K562 (cell line): ENCODE results near the gene TMEM38B. TPM values are rescaled to one million over a fixed set of nuclear protein-coding genes. Genes with fewer than 3 reads are reported as not detected.

Experiments used
- ATAC-seq: fragments of 200-7000 bp; cut with Tn5 transposase; 3 replicates; pipeline ENCODE4 v1.9.1; 2020; ENCODE audit warnings: moderate library complexity
- BruUV-seq: library from RNA; stranded (reverse); fragments of 400-500 nt; replicated peaks from 2 replicates; lab custom pipeline; 2021; lab: Mats Ljungman, UMichigan
- CTCF ChIA-PET: fragments of 300-600 bp; formaldehyde crosslinking; extraction: SDS; loops from one replicate; lab custom pipeline; 2021; ENCODE audit warnings: low intra/inter-chr PET ratio; lab: Yijun Ruan, JAX
- POLR2A ChIA-PET: fragments of 300-600, 350-650 bp; sonication (Branson Sonifier 250); formaldehyde crosslinking; extraction: SDS; loops from one replicate; lab custom pipeline; 2021; ENCODE audit warnings: antibody characterized with exemption, inconsistent platforms; lab: Yijun Ruan, JAX
- DNase-seq, 4 experiments: peaks; one replicate each; pipeline versions ENCODE4 v3.0.0 to v3.0.0-alpha.2; 2011 to 2018; ENCODE audit warnings: low spot score in 3 of 4, mixed read lengths in 3 of 4; ENCODE audit errors: extremely low read depth in 1 of 4
- FAIRE-seq: peaks from 2 replicates; lab custom pipeline; 2011; peaks lifted over from hg19 to GRCh38; lab: Jason Lieb, UNC
- H2AFZ ChIP-seq: 2 replicates; pipeline ENCODE4 v1.6.0; 2011; ENCODE audit warnings: low read depth, low read length, control low read depth, inconsistent platforms
- H3K27ac ChIP-seq: fragments of 200-600 bp; 3 replicates; pipeline ENCODE4 v1.8.0; 2011; ENCODE audit warnings: low read depth, mild to moderate bottlenecking, control low read depth, inconsistent platforms, low read length, moderate library complexity, mixed read lengths; ENCODE audit errors: extremely low read depth
- H3K27me3 ChIP-seq, 2 experiments: fragments of 300-600 bp in 1 of 2; 2 replicates in 1 of 2; 3 replicates in 1 of 2; pipeline versions ENCODE4 v1.6.0 to v1.8.0; 2011; ENCODE audit warnings: inconsistent platforms in 2 of 2, low read length in 2 of 2, mild to moderate bottlenecking in 1 of 2, mixed read lengths in 1 of 2, moderate library complexity in 1 of 2; ENCODE audit not compliant: control insufficient read depth in 2 of 2, insufficient read depth in 2 of 2
- H3K36me3 ChIP-seq: fragments of 300-600 bp; 3 replicates; pipeline ENCODE4 v1.8.0; 2011; ENCODE audit warnings: mild to moderate bottlenecking, low read length, inconsistent platforms; ENCODE audit not compliant: control insufficient read depth, insufficient read depth
- H3K4me1 ChIP-seq, 2 experiments: fragments of 200-600 bp in 1 of 2; replicated peaks in 1 of 2; 2 replicates in 1 of 2; 3 replicates in 1 of 2; pipeline versions ENCODE4 v1.5.1 to v1.8.0; 2011; ENCODE audit warnings: inconsistent platforms in 2 of 2, low read length in 2 of 2, mild to moderate bottlenecking in 1 of 2, mixed read lengths in 1 of 2, moderate library complexity in 1 of 2; ENCODE audit not compliant: control insufficient read depth in 2 of 2, insufficient read depth in 2 of 2
- H3K4me2 ChIP-seq: 2 replicates; pipeline ENCODE4 v1.6.1; 2011; ENCODE audit warnings: low read length, control low read depth, inconsistent platforms, mixed read lengths; ENCODE audit not compliant: insufficient read depth
- H3K4me3 ChIP-seq: fragments of 200-600 bp; sonication (generic), shearing (Covaris generic); 2 replicates; pipeline ENCODE4 v1.5.1; 2016; ENCODE audit warnings: control low read depth, inconsistent platforms
- H3K79me2 ChIP-seq: fragments of 200-600 bp; 3 replicates; pipeline ENCODE4 v1.8.0; 2011; ENCODE audit warnings: low read length, inconsistent platforms; ENCODE audit not compliant: control insufficient read depth, insufficient read depth
- H3K9ac ChIP-seq, 2 experiments: 2 replicates each; pipeline versions ENCODE4 v1.6.0 to v1.6.1; 2011; ENCODE audit warnings: low read depth in 2 of 2, low read length in 2 of 2, control low read depth in 1 of 2, inconsistent platforms in 1 of 2, mild to moderate bottlenecking in 1 of 2, mixed read lengths in 1 of 2; ENCODE audit not compliant: insufficient read depth in 1 of 2
- H3K9me1 ChIP-seq: one replicate; pipeline ENCODE4 v1.6.0; 2011; ENCODE audit warnings: inconsistent platforms, mild to moderate bottlenecking, low read length, moderate library complexity; ENCODE audit not compliant: control insufficient read depth, insufficient read depth
- H3K9me3 ChIP-seq: replicated peaks from 2 replicates; pipeline ENCODE4 v1.5.1; 2011; ENCODE audit warnings: low read depth, low read length, inconsistent platforms; ENCODE audit not compliant: control insufficient read depth, insufficient read depth
- H4K20me1 ChIP-seq: replicated peaks from 2 replicates; pipeline ENCODE4 v1.6.1; 2011; ENCODE audit warnings: low read length, inconsistent platforms, mixed read lengths; ENCODE audit not compliant: control insufficient read depth, insufficient read depth
- ATF2 ChIP-seq: sonication (generic); formaldehyde crosslinking; IDR thresholded peaks from 2 replicates; pipeline ENCODE4 v1.8.1; 2022; ENCODE audit warnings: missing genetic modification reagents
- FOXK2 ChIP-seq, 2 experiments: fragments of 450-650 bp; IDR thresholded peaks in 1 of 2; conservative IDR thresholded peaks in 1 of 2; 2 replicates each; pipeline ENCODE4 v1.6.1; 2016; ENCODE audit warnings: low read depth in 2 of 2, mild to moderate bottlenecking in 1 of 2
- IRF2 ChIP-seq: sonication (generic); formaldehyde crosslinking; IDR thresholded peaks from 2 replicates; pipeline ENCODE4 v1.8.1; 2022; ENCODE audit warnings: mild to moderate bottlenecking, missing genetic modification reagents
- MCM5 ChIP-seq: fragments of 450-650 bp; IDR thresholded peaks from 2 replicates; pipeline ENCODE4 v1.6.1; 2016; ENCODE audit warnings: low read depth
- NKRF ChIP-seq: fragments of 450-650 bp; IDR thresholded peaks from 2 replicates; pipeline ENCODE4 v1.6.1; 2016; ENCODE audit warnings: borderline replicate concordance
- NR2F6 ChIP-seq: fragments of 450-650 bp; formaldehyde crosslinking; IDR thresholded peaks from 2 replicates; pipeline ENCODE4 v1.4.0; 2020; ENCODE audit warnings: mild to moderate bottlenecking
- REST ChIP-seq, 2 experiments: fragments of 450-650 bp; formaldehyde crosslinking in 1 of 2; IDR thresholded peaks; 2 replicates each; pipeline versions ENCODE4 v1.4.0 to v1.6.1; 2014 to 2020; ENCODE audit warnings: mild to moderate bottlenecking in 2 of 2, borderline replicate concordance in 1 of 2, low read depth in 1 of 2
- TFAP4 ChIP-seq: sonication (generic); formaldehyde crosslinking; IDR thresholded peaks from 2 replicates; pipeline ENCODE4 v1.8.0; 2022; ENCODE audit warnings: missing genetic modification reagents, mild to moderate bottlenecking, moderate library complexity, borderline replicate concordance
- WGBS: fragments of 100-300 bp; shearing (Covaris generic); methylation state at CpG from one replicate; pipeline ENCODE4 v1.1.6; 2016; ENCODE audit warnings: low coverage, mixed read lengths; ENCODE audit not compliant: insufficient coverage; ENCODE audit errors: missing lambda C conversion rate; 5-methylcytosine and 5-hydroxymethylcytosine counted together
- in situ Hi-C: fragments of 300-500 bp; cut with MboI; formaldehyde crosslinking; loops from 4 replicates; pipeline ENCODE4 v1.15.0; 2018; ENCODE audit warnings: inconsistent platforms, mixed read lengths
- intact Hi-C: fragments of 100-400 bp; cut with micrococcal nuclease; formaldehyde crosslinking; loops from 2 replicates; pipeline ENCODE4 v1.14.2; 2022
- polyA plus RNA-seq, 8 experiments: library from polyadenylated mRNA; depleted of rRNA in 4 of 8; stranded (reverse) in 5 of 8; unstranded in 3 of 8; fragments of >200 nt; fragmentation: Nextera tagmentation in 2 of 8; fragmentation: Illumina TruSeq in 1 of 8; extraction: Ambion mirVana in 2 of 8; extraction: Trizol in 1 of 8; gene quantifications; 2 replicates each; pipeline versions ENCODE4 v1.2.1 to v1.2.3, GENCODE V29; 2011 to 2014; ENCODE audit warnings: inconsistent platforms in 1 of 8, missing spikeins in 1 of 8
- total RNA-seq, 7 experiments: library from RNA; depleted of rRNA in 6 of 7; stranded (reverse); fragments of >200 nt in 6 of 7; fragmentation: Illumina TruSeq in 2 of 7; extraction: Trizol in 2 of 7; gene quantifications; 2 replicates each; pipeline versions ENCODE4 v1.2.1 to v1.2.3, GENCODE V29; 2011 to 2021; ENCODE audit warnings: low replicate concordance in 1 of 7

Gene TMEM38B
- total and polyA plus RNA-seq, 9 of the 15 experiments (the other 6 are each of a cell fraction or from before 2014, with no cell fraction given), result 26.0 to 57.5 (median 38.5) TPM

- H3K4me2 ChIP-seq, result no peak overlapping the region
- H2AFZ ChIP-seq, result no peak overlapping the region
- no peak overlapping the region for H3K4me3 ChIP-seq
- POLR2A ChIA-PET, result interaction anchor here (1.2 kb wide), 1 partner anchor 8 kb away, joined by 4 read pairs; no protein-coding TSS in a partner anchor
- H3K27me3 ChIP-seq, result no peaks in the 10 kb centered on the region
- H3K9me3 ChIP-seq, result no peaks in the 10 kb centered on the region
- H3K79me2 ChIP-seq, result peaks cover 6% of the 10 kb centered on the region; the same call in 1 of the 3 replicates
- WGBS, result 83% methylated on average over 3 of the region's 3 CpGs
- peaks cover 28% of the 10 kb centered on the region; the same call in 2 of the 3 replicates for H3K36me3 ChIP-seq
- ATAC-seq, result no peak
- H3K9me1 ChIP-seq, result no peaks in the 10 kb centered on the region
- in situ Hi-C loops (no loop called here), intact Hi-C loops (no loop called here)
- DNase-seq, result no peak
- no TSS peak for BruUV-seq
- H3K27ac ChIP-seq, result no peak overlapping the region
- CTCF ChIA-PET, result no interaction called here
- FAIRE-seq, result no peak
- no peak overlapping the region for H3K9ac ChIP-seq
- no peaks in the 10 kb centered on the region for H4K20me1 ChIP-seq
- H3K4me1 ChIP-seq, result no peaks in the 10 kb centered on the region
- TF ChIP-seq IRF2 (CRISPR knock-in tag) (no peak), FOXK2 (conservative IDR thresholded peaks at IDR 0.05 in 1 of 2, IDR thresholded peaks at IDR 0.05 in 1 of 2; ENCODE audit: low read depth in 2 of 2) (no peak), TFAP4 (CRISPR knock-in tag) (no peak), NKRF (no peak), NR2F6 (CRISPR knock-in tag) (no peak), ATF2 (CRISPR knock-in tag) (no peak), REST (IDR thresholded peaks at IDR 0.05; ENCODE audit: borderline replicate concordance) (no peak), REST (CRISPR knock-in tag; IDR thresholded peaks at IDR 0.05; ENCODE audit: low read depth) (no peak), MCM5 (no peak)
These were observed 27.8 kb downstream of the TMEM38B start for GRCh38 chr9:105722099-105722498.
